HG02759 (cell line): ENCODE data around the gene NAA10.

Source experiments
- ATAC-seq: cut with Tn5 transposase; IDR thresholded peaks from one replicate; pipeline ENCODE4 v1.9.1; 2021; ENCODE audit warnings: mild to moderate bottlenecking, moderate library complexity; ENCODE audit not compliant: unreplicated experiment

The NAA10 gene

GRCh38 chrX:153967536-153968224 is 32.8 kb upstream of the NAA10 start:
- no peak for ATAC-seq

DNA sequence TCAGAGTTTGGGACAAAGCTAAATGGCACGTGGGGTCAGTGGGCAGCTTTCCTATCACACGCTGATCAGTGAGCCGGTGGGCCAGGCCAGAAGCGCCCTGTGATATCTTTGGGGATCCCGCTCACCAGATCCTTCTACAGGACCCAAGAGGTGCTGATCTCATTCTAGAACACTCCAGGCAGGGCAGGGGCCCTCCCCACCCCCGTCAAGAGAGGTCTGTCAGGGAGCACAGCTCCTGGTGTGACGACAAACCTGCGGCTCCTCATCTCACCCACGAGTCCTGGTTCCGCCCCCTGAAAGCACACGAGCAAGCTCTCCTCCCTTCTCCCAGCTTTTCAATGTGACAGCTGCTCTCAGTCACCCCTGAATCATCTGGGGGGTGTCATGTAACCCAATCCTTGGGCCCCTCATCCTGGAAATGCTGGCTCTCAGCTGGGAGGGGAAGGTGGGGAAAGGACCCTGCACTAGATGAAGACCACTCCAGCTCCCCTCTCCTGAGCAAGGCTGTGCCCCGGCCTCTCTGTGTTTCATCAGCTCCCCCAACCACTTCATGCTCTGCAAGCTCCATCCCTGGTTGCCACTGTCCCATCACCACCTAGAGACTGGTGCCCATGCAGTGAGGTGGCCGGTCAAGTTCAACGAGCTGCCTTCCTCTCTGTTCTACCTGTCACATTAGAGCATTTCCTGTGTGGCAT is 32.2 kb upstream of the NAA10 start:
- ATAC-seq, result no peak

GRCh38 chrX:153966283-153966688 is 31.4 kb upstream of the NAA10 start:
- no peak for ATAC-seq

DNA sequence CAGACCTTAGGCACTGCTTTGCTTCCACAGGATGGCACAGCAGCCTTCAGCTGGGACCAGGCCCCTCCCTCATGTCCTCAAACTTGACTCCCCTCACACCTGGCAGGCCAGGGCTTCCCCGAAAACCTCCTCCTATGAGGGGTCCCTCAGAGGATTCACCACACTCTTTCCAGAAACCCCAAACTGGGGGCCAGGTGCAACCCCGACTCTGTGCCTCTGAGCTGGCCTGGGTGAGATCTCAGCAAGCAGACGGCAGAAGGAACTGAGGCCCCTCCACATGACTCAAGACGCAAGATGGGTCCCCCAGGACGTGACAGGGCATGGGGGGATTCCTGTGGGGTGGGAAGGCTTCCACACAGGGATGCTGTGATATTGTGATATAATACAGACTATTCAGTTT is 30.6 kb upstream of the NAA10 start:
- ATAC-seq, result no peak

DNA sequence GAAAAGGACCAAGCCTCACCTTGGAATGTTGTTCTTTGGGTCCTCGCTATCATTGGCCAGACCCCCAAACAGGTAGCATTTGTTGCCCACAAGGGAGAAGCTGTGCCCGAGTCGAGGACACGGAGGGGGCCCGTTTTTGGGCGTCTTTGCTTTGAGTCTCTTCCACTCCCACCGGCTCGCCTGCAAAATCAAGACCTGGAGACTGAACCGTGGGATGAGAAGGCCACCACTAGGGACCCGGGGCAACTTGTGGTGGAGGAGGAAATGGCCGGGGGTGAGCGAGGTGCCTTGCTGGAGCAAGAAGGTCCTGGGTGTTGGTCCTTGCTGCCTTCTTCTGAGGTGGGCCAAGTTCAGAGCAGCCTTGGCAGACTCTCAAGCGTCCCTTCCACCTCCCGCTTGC is 29.3 kb upstream of the NAA10 start:
- no peak for ATAC-seq

GRCh38 chrX:153963546-153963945 is 28.7 kb upstream of the NAA10 start:
- ATAC-seq, result no peak

GRCh38 chrX:153961292-153961691 is 26.5 kb upstream of the NAA10 start:
- no peak for ATAC-seq

DNA sequence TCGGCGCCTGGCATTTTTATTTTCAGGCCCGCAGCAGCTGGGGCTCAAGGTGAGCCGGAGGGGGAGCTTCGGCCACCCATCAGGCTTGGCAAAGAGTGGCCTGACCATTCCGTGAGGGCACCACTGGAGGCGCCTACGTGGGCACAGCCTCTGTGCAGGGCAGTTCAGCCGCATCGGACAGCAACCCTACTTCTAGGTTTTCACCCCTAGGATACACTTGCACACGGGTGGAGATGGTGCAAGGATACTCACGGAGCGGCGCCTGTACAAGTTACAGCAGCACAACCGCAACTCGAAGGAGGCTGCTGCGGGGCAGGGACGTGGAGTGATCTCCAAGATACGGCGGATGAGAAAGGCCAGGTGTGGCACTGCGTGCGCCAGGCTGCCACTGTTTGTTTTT is 25.9 kb upstream of the NAA10 start:
- no peak for ATAC-seq

- no peak for ATAC-seq
These were observed 25.2 kb upstream of the NAA10 start for GRCh38 chrX:153960077-153960476.

DNA sequence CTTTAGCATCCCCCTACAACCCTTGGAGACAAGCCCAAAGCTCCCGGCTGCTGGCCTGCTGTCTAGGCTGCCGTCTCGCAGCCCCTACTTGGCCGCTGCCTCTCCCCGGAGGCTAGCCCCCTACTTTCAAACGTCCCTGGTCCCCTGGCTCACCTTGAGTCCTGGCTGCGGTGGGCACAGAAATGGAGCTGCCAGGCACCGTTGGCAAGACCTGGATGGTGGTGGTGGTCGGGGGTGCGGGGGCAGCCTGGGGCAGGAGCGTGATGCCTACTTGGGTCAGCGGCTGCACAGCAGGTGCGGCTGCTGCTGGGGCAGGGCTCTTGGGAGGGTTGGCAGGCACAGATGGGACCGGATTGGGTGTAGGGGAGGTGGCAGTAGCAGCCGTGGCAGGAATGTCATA is 24.8 kb upstream of the NAA10 start:
- no peak for ATAC-seq

DNA sequence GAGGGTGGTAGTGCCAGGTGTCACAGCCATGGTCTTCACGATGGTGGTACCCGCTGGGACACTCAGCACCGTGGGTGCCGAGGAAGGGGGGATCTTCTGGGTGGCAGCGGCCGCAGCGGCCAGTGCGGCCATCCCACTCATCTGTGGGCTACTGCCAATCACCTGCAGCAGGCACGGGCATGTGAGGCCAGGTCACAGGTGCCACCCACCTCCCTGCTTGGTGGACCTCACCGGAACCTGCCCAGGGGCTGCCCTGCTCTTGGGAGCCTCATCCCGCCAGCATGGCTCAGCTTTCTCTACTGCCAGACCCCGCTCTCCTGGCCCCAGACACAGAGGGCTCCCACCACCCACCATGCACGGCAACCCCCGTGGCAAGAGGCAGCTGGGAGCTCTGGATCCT is 23.8 kb upstream of the NAA10 start:
- no peak for ATAC-seq

GRCh38 chrX:153957224-153957623 is 22.4 kb upstream of the NAA10 start:
- no peak for ATAC-seq

- no peak for ATAC-seq
These were observed 21.4 kb upstream of the NAA10 start for GRCh38 chrX:153956044-153956907.

- ATAC-seq, result no peak
These were observed 20.4 kb upstream of the NAA10 start for GRCh38 chrX:153955228-153955732.

- ATAC-seq, result no peak
These were observed 19.9 kb upstream of the NAA10 start for GRCh38 chrX:153954558-153955227.

DNA sequence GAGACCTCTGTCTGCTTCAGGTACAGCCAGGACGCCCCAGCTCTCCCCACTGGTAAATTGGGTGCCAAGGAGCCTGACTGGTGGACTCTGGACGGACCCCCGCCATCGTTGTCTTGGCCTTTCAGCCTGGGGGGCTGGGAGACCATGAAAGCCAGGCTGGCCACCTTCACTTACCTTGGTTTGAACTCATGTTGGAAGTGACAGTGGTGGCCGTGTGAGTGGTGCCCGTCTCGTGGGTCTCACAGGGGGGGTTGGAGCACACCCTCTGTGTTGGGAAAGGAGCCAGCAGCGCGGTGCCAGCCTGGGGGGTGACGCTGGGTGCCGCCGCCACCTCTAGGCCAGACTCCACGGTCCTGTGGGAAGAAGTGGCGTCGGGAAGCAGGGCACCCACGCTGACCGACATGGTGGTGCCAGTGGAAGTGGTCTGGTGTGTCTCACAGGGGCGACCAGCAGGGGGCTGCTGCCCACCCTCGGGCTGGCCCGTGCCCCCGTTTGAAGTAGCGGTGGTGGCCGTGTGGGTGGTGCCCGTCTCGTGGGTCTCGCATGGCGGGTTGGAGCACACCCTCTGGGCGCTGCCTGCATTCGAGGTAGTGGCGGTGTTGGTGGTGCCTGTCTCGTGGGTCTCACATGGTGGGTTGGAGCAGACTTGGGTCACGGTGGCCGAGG is 19.2 kb upstream of the NAA10 start:
- no peak for ATAC-seq

- no peak for ATAC-seq
These were observed 18.5 kb upstream of the NAA10 start for GRCh38 chrX:153953342-153953830.

- no peak for ATAC-seq
These were observed 17.7 kb upstream of the NAA10 start for GRCh38 chrX:153952373-153953026.

DNA sequence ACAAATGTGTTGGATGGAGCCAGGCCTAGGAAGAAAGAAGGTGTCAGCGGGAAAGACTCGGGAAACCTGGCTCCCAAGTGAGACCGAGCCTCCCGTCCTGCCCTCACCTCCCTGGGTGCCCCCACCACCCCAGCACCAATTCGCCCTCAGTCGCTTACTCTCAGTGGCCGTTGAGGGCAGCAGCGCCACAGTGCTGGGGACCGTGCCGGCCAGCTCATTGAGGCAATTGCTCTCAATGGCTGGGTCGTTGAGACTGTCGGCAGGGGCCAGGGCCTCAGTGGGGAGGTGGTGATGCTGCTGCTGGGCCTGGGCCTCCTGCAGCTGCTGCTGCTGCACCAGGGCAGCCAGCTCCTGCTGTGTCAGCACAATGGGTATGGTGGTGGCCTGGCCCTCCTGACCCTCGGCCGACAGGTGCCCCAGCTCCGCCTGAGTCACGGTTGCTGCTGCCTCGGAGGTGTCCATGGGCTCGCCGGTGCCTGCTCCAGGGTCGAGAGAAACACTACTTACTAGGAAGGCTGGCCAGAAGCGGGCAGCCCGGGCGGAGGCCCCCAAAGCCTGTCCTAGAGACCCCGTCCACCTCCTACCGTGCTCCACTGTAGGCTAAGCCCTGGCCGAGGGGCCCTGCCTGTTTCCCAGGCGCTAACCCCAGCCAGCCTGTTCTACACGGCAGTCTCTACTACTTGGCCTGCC is 17.0 kb upstream of the NAA10 start:
- ATAC-seq, result no peak
